Measurements from ENCODE around the gene UBE2V1. TPM values are rescaled to one million over a fixed set of nuclear protein-coding genes. Genes with fewer than 3 reads are reported as not detected.
"Not testable (repeated sequence)": the region's sequence is repeated elsewhere in the genome, so short reads cannot be mapped to it uniquely, and the experiment has no call there.

UBE2V1 gene
- total RNA-seq, 3 donors from 2014 or later: 126 to 144 (median 139) TPM

GRCh38 chr20:50113420-50114224, 672 bp upstream of the UBE2V1 start:
- peaks cover 68% of the 10 kb centered on the region for H3K4me1 Mint-ChIP-seq (ENCODE audit: low read depth)
- H3K4me3 Mint-ChIP-seq: peak overlapping the region; percentile 100
- no peaks in the 10 kb centered on the region for H3K27me3 Mint-ChIP-seq (ENCODE audit: low read depth)
- peaks cover 10% of the 10 kb centered on the region for H3K36me3 Mint-ChIP-seq (ENCODE audit: insufficient read depth)
- H3K9me3 Mint-ChIP-seq: no peaks in the 10 kb centered on the region
- ATAC-seq (no peak), DNase-seq (no peak)

GRCh38 chr20:50111829-50112495, 988 bp downstream of the UBE2V1 start:
- Mint-ChIP-seq H3K27me3 (ENCODE audit: low read depth) (no peaks in the 10 kb centered on the region), H3K4me1 (ENCODE audit: low read depth) (peaks cover 85% of the 10 kb centered on the region), H3K4me3 (peak overlapping the region; percentile 100), H3K9me3 (no peaks in the 10 kb centered on the region), H3K36me3 (ENCODE audit: insufficient read depth) (peaks cover 16% of the 10 kb centered on the region)
- DNase-seq (no peak), ATAC-seq (no peak)

GRCh38 chr20:50111120-50111828, 1.7 kb downstream of the UBE2V1 start:
- Mint-ChIP-seq H3K36me3 (ENCODE audit: insufficient read depth) (peaks cover 18% of the 10 kb centered on the region), H3K9me3 (no peaks in the 10 kb centered on the region), H3K4me1 (ENCODE audit: low read depth) (peaks cover 88% of the 10 kb centered on the region), H3K4me3 (peak overlapping the region; percentile 100), H3K27me3 (ENCODE audit: low read depth) (no peaks in the 10 kb centered on the region)
- peak; percentile 28 to 45 for ATAC-seq
- DNase-seq: peak; percentile 34

GRCh38 chr20:50110141-50111047, 2.6 kb downstream of the UBE2V1 start:
- DNase-seq (no peak), ATAC-seq (peak; percentile 24 to 25)
- Mint-ChIP-seq H3K4me3 (peak overlapping the region; percentile 100), H3K36me3 (ENCODE audit: insufficient read depth) (peaks cover 18% of the 10 kb centered on the region), H3K9me3 (no peaks in the 10 kb centered on the region), H3K4me1 (ENCODE audit: low read depth) (peaks cover 85% of the 10 kb centered on the region), H3K27me3 (ENCODE audit: low read depth) (no peaks in the 10 kb centered on the region)

- H3K9me3 Mint-ChIP-seq: no peaks in the 10 kb centered on the region
- peak overlapping the region; percentile 5 for H3K4me3 Mint-ChIP-seq
- peaks cover 21% of the 10 kb centered on the region for H3K36me3 Mint-ChIP-seq (ENCODE audit: insufficient read depth)
- no peak for ATAC-seq
- peaks cover 76% of the 10 kb centered on the region for H3K4me1 Mint-ChIP-seq (ENCODE audit: low read depth)
- no peaks in the 10 kb centered on the region for H3K27me3 Mint-ChIP-seq (ENCODE audit: low read depth)
- DNase-seq: no peak
These were observed 4.3 kb downstream of the UBE2V1 start for GRCh38 chr20:50108556-50109235.

GRCh38 chr20:50107796-50108331, 5.1 kb downstream of the UBE2V1 start:
- peaks cover 23% of the 10 kb centered on the region for H3K36me3 Mint-ChIP-seq (ENCODE audit: insufficient read depth)

GRCh38 chr20:50107086-50107660, 5.8 kb downstream of the UBE2V1 start:
- H3K9me3 Mint-ChIP-seq: no peaks in the 10 kb centered on the region
- peaks cover 80% of the 10 kb centered on the region for H3K4me1 Mint-ChIP-seq (ENCODE audit: low read depth)
- no peaks in the 10 kb centered on the region for H3K27me3 Mint-ChIP-seq (ENCODE audit: low read depth)
- peaks cover 22% of the 10 kb centered on the region for H3K36me3 Mint-ChIP-seq (ENCODE audit: insufficient read depth)
- H3K4me3 Mint-ChIP-seq: no peak overlapping the region
- DNase-seq (no peak), ATAC-seq (no peak)

More at GRCh38 chr20:50107796-50108331, 5.1 kb downstream of the UBE2V1 start:
- Mint-ChIP-seq H3K4me3 (peak overlapping the region; percentile 12), H3K27me3 (ENCODE audit: low read depth) (no peaks in the 10 kb centered on the region), H3K4me1 (ENCODE audit: low read depth) (peaks cover 77% of the 10 kb centered on the region), H3K9me3 (no peaks in the 10 kb centered on the region)
- no peak for ATAC-seq
- DNase-seq: no peak

GRCh38 chr20:50106669-50107068, 6.3 kb downstream of the UBE2V1 start:
- Mint-ChIP-seq H3K4me1 (ENCODE audit: low read depth) (peaks cover 80% of the 10 kb centered on the region), H3K36me3 (ENCODE audit: insufficient read depth) (peaks cover 23% of the 10 kb centered on the region)
- ATAC-seq; DNase-seq; H3K4me3 Mint-ChIP-seq; H3K9me3 Mint-ChIP-seq; H3K27me3 Mint-ChIP-seq (ENCODE audit: low read depth): not testable (repeated sequence)

GRCh38 chr20:50103464-50104107, 9.4 kb downstream of the UBE2V1 start:
- peak; percentile 47 for DNase-seq
- peaks cover 18% of the 10 kb centered on the region for H3K36me3 Mint-ChIP-seq (ENCODE audit: insufficient read depth)
- not testable (repeated sequence) for H3K9me3 Mint-ChIP-seq; H3K27me3 Mint-ChIP-seq (ENCODE audit: low read depth); H3K4me3 Mint-ChIP-seq
- peak; percentile 89 to 96 for ATAC-seq
- H3K4me1 Mint-ChIP-seq (ENCODE audit: low read depth): peaks cover 60% of the 10 kb centered on the region

GRCh38 chr20:50102551-50102950, 10.4 kb downstream of the UBE2V1 start:
- H3K36me3 Mint-ChIP-seq (ENCODE audit: insufficient read depth): peaks cover 12% of the 10 kb centered on the region
- ATAC-seq; H3K9me3 Mint-ChIP-seq; H3K4me3 Mint-ChIP-seq; H3K27me3 Mint-ChIP-seq (ENCODE audit: low read depth); DNase-seq: not testable (repeated sequence)
- peaks cover 59% of the 10 kb centered on the region for H3K4me1 Mint-ChIP-seq (ENCODE audit: low read depth)

- Mint-ChIP-seq H3K36me3 (ENCODE audit: insufficient read depth) (peaks cover 12% of the 10 kb centered on the region), H3K4me1 (ENCODE audit: low read depth) (peaks cover 54% of the 10 kb centered on the region), H3K4me3 (no peak overlapping the region), H3K27me3 (ENCODE audit: low read depth) (no peaks in the 10 kb centered on the region), H3K9me3 (no peaks in the 10 kb centered on the region)
- DNase-seq (no peak), ATAC-seq (no peak)
These were observed 11.1 kb downstream of the UBE2V1 start for GRCh38 chr20:50101887-50102286.

- ATAC-seq (no peak), DNase-seq (no peak)
- H3K27me3 Mint-ChIP-seq (ENCODE audit: low read depth): no peaks in the 10 kb centered on the region
- no peaks in the 10 kb centered on the region for H3K9me3 Mint-ChIP-seq
- H3K4me3 Mint-ChIP-seq: no peak overlapping the region
- peaks cover 55% of the 10 kb centered on the region for H3K4me1 Mint-ChIP-seq (ENCODE audit: low read depth)
- H3K36me3 Mint-ChIP-seq (ENCODE audit: insufficient read depth): peaks cover 15% of the 10 kb centered on the region
These were observed 11.7 kb downstream of the UBE2V1 start for GRCh38 chr20:50101281-50101680.

Data from activated T-cell treated with anti-CD3 and anti-CD28 coated beads, Interleukin-2, amount 50 U/mL, for 4 hours (primary cell).